ENCODE data around the gene EPHA7. TPM values are rescaled to one million over a fixed set of nuclear protein-coding genes. Genes with fewer than 3 reads are reported as not detected.

EPHA7 gene
- total RNA-seq, 1 experiment from 2014 or later: not detected

DNA sequence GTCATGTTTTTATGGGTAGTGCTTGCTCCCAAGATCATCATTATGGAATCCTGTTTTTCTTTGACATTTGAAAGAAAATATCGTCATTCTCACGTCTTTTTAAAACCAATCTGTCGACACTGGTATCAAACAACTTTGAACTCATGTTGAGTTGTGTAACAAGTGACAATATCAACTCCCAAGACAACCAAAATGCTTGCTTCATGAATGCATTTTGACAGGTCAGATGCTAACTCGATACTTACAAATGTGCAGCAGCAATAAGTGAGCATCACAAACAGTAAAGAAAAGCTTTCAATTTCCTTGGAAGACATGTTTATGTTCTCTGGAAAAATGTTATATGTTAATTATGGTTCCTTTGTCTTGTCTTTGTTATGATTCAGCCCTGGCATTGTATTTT is 125.9 kb downstream of the EPHA7 start:
- in situ Hi-C loops (cut with HindIII; ENCODE audit: low pct_unique_long_range_greater_than_20kb, low sequenced_read_pairs): no loop called here
- no peak for DNase-seq (ENCODE audit: low read depth)

DNA sequence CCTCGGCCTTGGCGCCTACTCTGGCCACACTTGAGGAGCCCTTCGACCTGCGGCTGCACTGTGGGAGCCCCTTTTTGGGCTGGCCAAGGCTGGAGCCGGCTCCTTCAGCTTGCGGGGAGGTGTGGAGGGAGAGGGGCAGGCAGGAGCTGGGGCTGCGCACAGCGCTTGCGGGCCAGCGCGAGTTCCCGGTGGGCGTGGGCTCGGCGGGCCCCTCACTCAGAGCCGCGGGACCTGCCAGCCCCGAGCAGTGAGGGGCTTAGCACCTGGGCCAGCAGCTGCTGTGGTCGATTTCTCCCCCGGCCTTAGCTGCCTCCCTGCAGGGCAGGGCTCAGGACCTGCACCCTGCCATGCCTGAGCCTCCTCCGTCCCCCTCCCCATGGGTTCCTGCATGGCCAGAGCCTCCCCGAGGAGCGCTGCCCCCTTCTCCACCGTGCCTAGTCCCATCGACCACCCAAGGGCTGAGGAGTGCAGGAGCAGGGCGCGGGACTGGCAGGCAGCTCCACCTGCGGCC is 136.8 kb downstream of the EPHA7 start:
- in situ Hi-C loops (cut with HindIII; ENCODE audit: low pct_unique_long_range_greater_than_20kb, low sequenced_read_pairs): no loop called here
- DNase-seq (ENCODE audit: low read depth): no peak

- in situ Hi-C loops (cut with HindIII; ENCODE audit: low pct_unique_long_range_greater_than_20kb, low sequenced_read_pairs): no loop called here
- no peak for DNase-seq (ENCODE audit: low read depth)
These were observed 141.1 kb downstream of the EPHA7 start for GRCh38 chr6:93278241-93278640.

- DNase-seq (ENCODE audit: low read depth): no peak
- in situ Hi-C loops (cut with HindIII; ENCODE audit: low pct_unique_long_range_greater_than_20kb, low sequenced_read_pairs): no loop called here
These were observed 146.5 kb downstream of the EPHA7 start for GRCh38 chr6:93272896-93273295.

DNA sequence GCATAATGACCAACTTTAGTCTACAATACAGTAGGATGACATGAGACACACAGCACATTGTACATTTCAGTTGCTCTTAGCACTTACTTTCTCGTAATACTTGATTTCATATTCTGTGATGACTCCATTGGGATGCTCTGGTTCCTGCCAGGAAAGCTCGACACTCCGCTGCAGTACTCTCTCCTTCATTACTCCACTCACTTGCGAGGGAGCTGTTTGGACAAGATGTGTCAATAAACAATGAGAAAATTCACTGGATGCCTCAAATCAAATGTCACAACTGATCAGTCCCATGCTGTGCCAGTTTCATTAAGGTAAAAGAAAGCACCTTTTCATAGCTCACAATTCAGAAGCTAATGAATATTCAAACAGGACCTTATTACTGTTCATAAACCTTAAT is 147.1 kb downstream of the EPHA7 start:
- in situ Hi-C loops (cut with HindIII; ENCODE audit: low pct_unique_long_range_greater_than_20kb, low sequenced_read_pairs): no loop called here
- no peak for DNase-seq (ENCODE audit: low read depth)

DNA sequence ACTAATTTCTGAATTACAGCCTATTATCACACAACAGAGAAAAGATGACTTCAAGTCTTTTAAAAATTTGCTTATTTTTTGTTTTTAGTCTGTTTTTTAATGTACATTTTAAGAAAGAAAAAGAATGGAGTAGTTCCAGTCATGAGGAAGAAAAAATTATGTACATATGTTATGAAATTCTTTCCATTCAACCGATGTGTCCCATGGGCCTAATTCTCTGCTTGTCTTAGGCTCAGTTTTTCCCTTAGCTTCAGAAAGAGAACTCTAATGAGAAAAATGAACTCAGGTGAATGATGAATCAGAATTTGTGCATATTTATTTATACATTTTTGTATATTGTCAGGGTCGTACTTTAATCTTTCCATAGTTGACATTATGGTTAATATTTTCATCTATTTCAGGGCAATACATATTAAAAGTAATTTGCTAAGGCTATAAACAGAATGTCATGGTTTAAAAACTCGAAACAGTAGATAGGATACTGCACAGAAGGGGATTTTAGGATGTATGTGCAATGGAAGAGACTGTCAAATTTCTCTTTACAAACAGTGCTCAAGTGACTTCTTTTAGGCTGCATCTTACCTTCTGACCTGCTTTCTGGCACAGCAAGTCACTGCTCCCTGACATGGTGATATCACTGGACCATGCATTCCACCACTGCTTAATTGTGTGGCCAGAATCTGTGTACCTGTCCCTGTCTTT is 153.1 kb downstream of the EPHA7 start:
- in situ Hi-C loops (cut with HindIII; ENCODE audit: low pct_unique_long_range_greater_than_20kb, low sequenced_read_pairs): no loop called here
- DNase-seq (ENCODE audit: low read depth): no peak

DNA sequence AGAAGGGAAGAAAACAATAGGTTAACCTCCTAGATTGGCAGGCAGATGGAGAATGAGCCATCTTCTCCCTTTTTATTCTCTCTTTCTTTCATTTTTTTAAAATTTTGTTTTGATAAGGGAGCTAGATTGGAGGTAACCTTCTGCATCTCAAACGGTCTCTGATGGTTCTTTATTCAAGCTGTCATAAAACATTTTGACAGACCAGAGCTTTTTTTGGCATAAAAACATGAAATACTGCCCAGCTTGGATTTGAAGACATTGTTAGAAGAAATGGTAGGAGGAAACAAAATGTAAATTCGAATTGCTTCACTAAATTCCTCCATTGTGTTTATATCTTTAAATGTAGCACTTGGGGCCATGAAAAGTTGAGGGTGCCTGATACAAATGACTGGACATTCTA is 158.5 kb downstream of the EPHA7 start:
- in situ Hi-C loops (cut with HindIII; ENCODE audit: low pct_unique_long_range_greater_than_20kb, low sequenced_read_pairs): no loop called here
- no peak for DNase-seq (ENCODE audit: low read depth)

DNA sequence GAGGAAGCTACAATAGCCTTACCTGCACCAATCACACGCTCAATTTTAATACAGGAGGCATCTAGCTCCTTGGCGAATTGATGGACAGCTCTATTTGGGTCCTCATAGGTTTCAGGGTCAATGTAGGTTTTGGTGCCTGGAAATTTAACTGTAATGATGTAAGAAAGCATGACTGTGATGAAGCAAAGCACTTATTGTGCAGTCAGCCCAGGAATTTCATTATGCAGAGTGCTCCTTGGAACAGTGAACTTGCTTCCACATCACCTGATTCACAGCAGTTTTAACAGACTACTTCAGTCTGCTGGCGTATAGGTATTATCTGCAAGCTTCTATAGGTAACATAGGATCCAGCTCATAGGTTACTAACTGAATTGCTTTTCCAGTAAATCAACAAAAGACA is 160.0 kb downstream of the EPHA7 start:
- no peak for DNase-seq (ENCODE audit: low read depth)
- in situ Hi-C loops (cut with HindIII; ENCODE audit: low pct_unique_long_range_greater_than_20kb, low sequenced_read_pairs): no loop called here

GRCh38 chr6:93252930-93253329 is 166.4 kb downstream of the EPHA7 start:
- no peak for DNase-seq (ENCODE audit: low read depth)
- in situ Hi-C loops (cut with HindIII; ENCODE audit: low pct_unique_long_range_greater_than_20kb, low sequenced_read_pairs): no loop called here

DNA sequence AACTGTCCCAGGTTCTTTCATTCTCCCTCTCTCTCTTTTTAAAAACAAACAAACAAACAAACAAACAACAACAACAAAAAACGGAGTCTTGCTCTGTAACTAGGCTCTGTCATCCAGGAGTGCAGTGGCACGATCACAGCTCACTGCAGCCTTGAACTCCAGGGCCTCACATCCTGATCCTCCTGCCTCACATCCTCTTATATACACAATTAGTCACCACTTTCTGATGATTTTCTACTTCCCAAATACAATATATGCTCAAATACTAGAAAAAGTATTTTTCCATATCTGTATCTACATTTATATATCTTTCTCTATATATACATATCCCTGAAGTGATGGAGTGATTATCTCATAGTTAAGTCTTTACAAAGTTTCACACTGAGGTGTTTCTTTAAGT is 170.7 kb downstream of the EPHA7 start:
- DNase-seq (ENCODE audit: low read depth): no peak
- in situ Hi-C loops (cut with HindIII; ENCODE audit: low pct_unique_long_range_greater_than_20kb, low sequenced_read_pairs): no loop called here

- in situ Hi-C loops (cut with HindIII; ENCODE audit: low pct_unique_long_range_greater_than_20kb, low sequenced_read_pairs): no loop called here
- no peak for DNase-seq (ENCODE audit: low read depth)
These were observed 176.1 kb downstream of the EPHA7 start for GRCh38 chr6:93243231-93243778.

GRCh38 chr6:93242049-93242448 is 177.3 kb downstream of the EPHA7 start:
- DNase-seq (ENCODE audit: low read depth): no peak
- in situ Hi-C loops (cut with HindIII; ENCODE audit: low pct_unique_long_range_greater_than_20kb, low sequenced_read_pairs): no loop called here

DNA sequence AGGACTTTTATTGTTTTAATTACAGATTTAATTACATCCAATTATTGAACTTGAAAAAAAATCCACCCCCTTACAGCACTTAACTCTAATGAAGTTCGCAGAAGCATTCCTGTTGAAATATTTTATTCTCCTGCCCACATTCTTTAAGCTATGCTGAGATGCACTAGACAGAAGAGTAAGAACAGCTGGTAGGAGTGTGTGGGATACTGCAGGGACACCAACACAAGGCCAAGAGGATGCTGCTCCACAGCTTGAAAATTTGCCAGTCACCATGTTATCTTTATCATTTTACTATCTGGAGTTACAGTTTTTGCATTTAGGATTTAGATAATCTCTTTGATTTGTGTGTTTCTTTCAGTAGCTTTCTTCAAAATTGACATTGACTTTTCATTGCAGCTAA is 180.7 kb downstream of the EPHA7 start:
- DNase-seq (ENCODE audit: low read depth): no peak
- in situ Hi-C loops (cut with HindIII; ENCODE audit: low pct_unique_long_range_greater_than_20kb, low sequenced_read_pairs): no loop called here

GRCh38 chr6:93235775-93236174 is 183.6 kb downstream of the EPHA7 start:
- DNase-seq (ENCODE audit: low read depth): no peak
- in situ Hi-C loops (cut with HindIII; ENCODE audit: low pct_unique_long_range_greater_than_20kb, low sequenced_read_pairs): no loop called here

- in situ Hi-C loops (cut with HindIII; ENCODE audit: low pct_unique_long_range_greater_than_20kb, low sequenced_read_pairs): no loop called here
- DNase-seq (ENCODE audit: low read depth): no peak
These were observed 192.5 kb downstream of the EPHA7 start for GRCh38 chr6:93226822-93227221.

DNA sequence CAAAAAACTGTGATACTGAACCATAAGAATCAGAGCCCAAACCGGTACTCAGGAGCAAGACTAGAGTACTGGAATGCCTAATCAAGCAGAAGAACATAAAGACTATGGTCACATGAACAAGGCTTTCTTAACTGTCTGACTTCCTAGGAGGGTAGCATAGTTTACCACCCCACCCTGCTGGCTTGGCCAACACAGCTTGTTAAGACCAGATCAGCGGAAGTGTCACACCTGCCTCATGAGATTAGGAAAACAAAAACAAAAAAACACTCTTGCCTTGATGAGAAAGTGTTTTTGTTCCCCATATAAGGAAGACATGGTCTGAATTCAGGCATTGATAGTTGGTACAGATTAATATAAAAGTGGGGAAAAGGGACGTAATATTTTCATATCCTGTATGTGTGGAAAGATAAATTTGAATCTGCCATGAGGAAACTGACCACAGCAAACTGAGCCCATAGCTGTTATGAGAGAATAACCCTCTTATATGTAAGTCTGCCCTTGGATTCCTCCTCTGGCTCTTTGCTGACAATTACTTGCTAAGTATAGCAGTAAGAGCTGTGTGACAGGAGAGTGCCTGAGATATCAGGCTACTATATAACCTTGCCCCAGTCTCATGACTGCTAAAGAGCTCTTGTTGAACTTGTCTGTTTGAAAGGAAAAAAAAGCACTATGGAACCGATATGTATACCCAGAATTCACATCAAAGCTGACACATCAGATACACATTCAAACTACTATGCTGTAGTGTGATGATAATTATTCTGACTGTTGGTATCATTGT is 197.1 kb downstream of the EPHA7 start:
- DNase-seq (ENCODE audit: low read depth): no peak
- in situ Hi-C loops (cut with HindIII; ENCODE audit: low pct_unique_long_range_greater_than_20kb, low sequenced_read_pairs): no loop called here

- in situ Hi-C loops (cut with HindIII; ENCODE audit: low pct_unique_long_range_greater_than_20kb, low sequenced_read_pairs): no loop called here
These were observed 199.9 kb downstream of the EPHA7 start for GRCh38 chr6:93219447-93219846.

DNA sequence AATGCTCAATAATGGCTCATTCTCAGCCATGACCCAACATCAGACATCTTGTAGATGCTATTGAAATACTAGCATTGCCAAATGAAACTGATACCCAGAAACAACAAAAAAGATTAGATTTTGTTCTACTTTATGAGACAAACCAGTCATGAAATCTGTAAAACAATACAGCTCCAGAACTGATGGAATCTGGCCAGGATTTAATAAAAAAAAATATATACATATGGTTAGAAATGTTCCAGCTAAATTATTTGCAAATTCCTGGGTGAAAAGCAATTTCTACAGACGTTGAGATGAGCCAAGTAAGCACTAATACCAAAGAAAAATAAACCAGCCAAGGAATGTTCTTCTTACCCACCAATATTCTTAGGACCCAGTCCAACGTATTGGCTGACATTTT is 201.3 kb downstream of the EPHA7 start:
- in situ Hi-C loops (cut with HindIII; ENCODE audit: low pct_unique_long_range_greater_than_20kb, low sequenced_read_pairs): no loop called here
- no peak for DNase-seq (ENCODE audit: low read depth)

More at GRCh38 chr6:93219447-93219846, 199.9 kb downstream of the EPHA7 start:
- no peak for DNase-seq (ENCODE audit: low read depth)

GRCh38 chr6:93213028-93213427 is 206.3 kb downstream of the EPHA7 start:
- no peak for DNase-seq (ENCODE audit: low read depth)
- in situ Hi-C loops (cut with HindIII; ENCODE audit: low pct_unique_long_range_greater_than_20kb, low sequenced_read_pairs): no loop called here
